OCI-LY7 (cell line): ENCODE results near the gene LRRFIP1. TPM values are rescaled to one million over a fixed set of nuclear protein-coding genes. Genes with fewer than 3 reads are reported as not detected.

ENCODE experiments used
- BruUV-seq: library from RNA; stranded (reverse); fragments of 400-500 nt; replicated peaks from 2 replicates; lab custom pipeline; 2021; lab: Mats Ljungman, UMichigan
- CTCF ChIA-PET: fragments of 300-600 bp; sonication (Branson Sonifier 250); formaldehyde crosslinking; loops from one replicate; lab custom pipeline; 2022; ENCODE audit warnings: antibody characterized with exemption; ENCODE audit not compliant: unreplicated experiment; lab: Charles Lee
- POLR2A ChIA-PET: fragments of 300-600 bp; sonication (Branson Sonifier 250); formaldehyde crosslinking; loops from one replicate; lab custom pipeline; 2022; ENCODE audit warnings: antibody characterized with exemption; lab: Charles Lee
- DNase-seq: peaks from one replicate; pipeline ENCODE4 v3.0.0-alpha.2; 2015; ENCODE audit warnings: low spot score
- H2AFZ ChIP-seq: fragments of 200-600 bp; sonication (generic), shearing (Covaris generic); 2 replicates; pipeline ENCODE4 v1.6.1; 2014; ENCODE audit warnings: mild to moderate bottlenecking, antibody characterized with exemption, low read length, moderate library complexity
- H3K27ac ChIP-seq: fragments of 200-600 bp; sonication (generic); 2 replicates; pipeline ENCODE4 v1.5.1; 2014; ENCODE audit warnings: mixed run types, low read depth, mild to moderate bottlenecking, moderate library complexity, low read length, inconsistent platforms; ENCODE audit not compliant: poor library complexity, severe bottlenecking
- H3K36me3 ChIP-seq: fragments of 200-600 bp; sonication (generic); 2 replicates; pipeline ENCODE4 v1.6.1; 2014; ENCODE audit warnings: mild to moderate bottlenecking, antibody characterized with exemption, low read length, moderate library complexity, mixed read lengths; ENCODE audit not compliant: insufficient read depth
- H3K4me1 ChIP-seq: fragments of 200-600 bp; sonication (generic); 2 replicates; pipeline ENCODE4 v1.5.1; 2014; ENCODE audit warnings: mild to moderate bottlenecking, low read length; ENCODE audit not compliant: insufficient read depth, poor library complexity, severe bottlenecking
- H3K4me2 ChIP-seq: fragments of 200-600 bp; sonication (generic); 2 replicates; pipeline ENCODE4 v1.6.1; 2014; ENCODE audit warnings: mild to moderate bottlenecking, low read length
- H3K4me3 ChIP-seq: fragments of 200-600 bp; sonication (generic); 2 replicates; pipeline ENCODE4 v1.5.1; 2014; ENCODE audit warnings: mild to moderate bottlenecking, low read depth, low read length; ENCODE audit not compliant: poor library complexity, severe bottlenecking
- H3K79me2 ChIP-seq: fragments of 200-600 bp; sonication (generic); 2 replicates; pipeline ENCODE4 v1.6.1; 2016; ENCODE audit warnings: low read depth, mild to moderate bottlenecking, low read length, moderate library complexity, mixed read lengths; ENCODE audit not compliant: insufficient read depth
- H3K9me2 ChIP-seq: fragments of 200-600 bp; sonication (generic); 2 replicates; pipeline ENCODE4 v1.6.1; 2016; ENCODE audit warnings: mild to moderate bottlenecking, low read length, mixed read lengths; ENCODE audit not compliant: insufficient read depth
- H3K9me3 ChIP-seq: fragments of 200-600 bp; sonication (generic); 2 replicates; pipeline ENCODE4 v1.6.1; 2014; ENCODE audit warnings: mild to moderate bottlenecking, mixed run types, low read length, mixed read lengths
- H4K20me1 ChIP-seq: fragments of 200-600 bp; sonication (generic); 2 replicates; pipeline ENCODE4 v1.6.1; 2014; ENCODE audit warnings: mild to moderate bottlenecking, antibody characterized with exemption, low read length, moderate library complexity, mixed read lengths; ENCODE audit not compliant: insufficient read depth
- CTCF ChIP-seq: fragments of 200-600 bp; sonication (generic); conservative IDR thresholded peaks from 2 replicates; pipeline ENCODE4 v1.5.1; 2014; ENCODE audit warnings: mild to moderate bottlenecking, antibody characterized with exemption, low read length, moderate library complexity, mixed read lengths
- EZH2phosphoT487 ChIP-seq: fragments of 200-600 bp; sonication (generic); IDR thresholded peaks from 2 replicates; pipeline ENCODE4 v1.6.1; 2018; ENCODE audit warnings: low read depth, borderline replicate concordance, mild to moderate bottlenecking, mixed run types, antibody characterized with exemption, low read length, moderate library complexity, mixed read lengths
- intact Hi-C: fragments of 100-400 bp; cut with micrococcal nuclease; formaldehyde crosslinking; loops from one replicate; pipeline ENCODE4 v1.10.0; 2022; ENCODE audit not compliant: unreplicated experiment
- total RNA-seq, 2 experiments: library from RNA; depleted of rRNA in 1 of 2; stranded (reverse); fragments of >200 nt in 1 of 2; shearing (Covaris generic) in 1 of 2; gene quantifications; 2 replicates each; pipeline ENCODE4 v1.2.3, GENCODE V29; 2014 to 2022

The LRRFIP1 gene
- total RNA-seq, 2 experiments from 2014 or later: 95.7 to 216 TPM

- H3K4me2 ChIP-seq: no peak overlapping the region
- no peaks in the 10 kb centered on the region for H3K9me3 ChIP-seq
- ChIA-PET POLR2A (interaction anchor here (0.7 kb wide), 1 partner anchor 43 kb away, joined by 5 read pairs; no protein-coding TSS in a partner anchor), CTCF (interaction anchor here (0.5 kb wide), 1 partner anchor 387 kb away, joined by 10 read pairs; no protein-coding TSS in a partner anchor)
- H2AFZ ChIP-seq: no peak overlapping the region
- H4K20me1 ChIP-seq: no peaks in the 10 kb centered on the region
- BruUV-seq: no TSS peak
- H3K9me2 ChIP-seq: no peaks in the 10 kb centered on the region
- DNase-seq: no peak
- no peaks in the 10 kb centered on the region for H3K36me3 ChIP-seq
- intact Hi-C loops: loop anchor here (10.0 kb wide), 1 partner anchor 146 kb away; no protein-coding TSS in a partner anchor
- no peak for TF ChIP-seq CTCF
- no peak for TF ChIP-seq EZH2phosphoT487
- H3K4me3 ChIP-seq: no peak overlapping the region
- H3K27ac ChIP-seq: no peak overlapping the region
- peaks cover 32% of the 10 kb centered on the region for H3K4me1 ChIP-seq
- H3K79me2 ChIP-seq: no peaks in the 10 kb centered on the region
Measured at GRCh38 chr2:237628247-237629187, 1.1 kb downstream of the LRRFIP1 start.

- H3K27ac ChIP-seq: no peak overlapping the region
- ChIA-PET CTCF (no interaction called here), POLR2A (interaction anchor here (0.7 to 1.1 kb wide), 2 partner anchors 43 to 101 kb away, joined by 5 to 6 read pairs; no protein-coding TSS in a partner anchor)
- intact Hi-C loops: loop anchor here (10.0 kb wide), 1 partner anchor 146 kb away; no protein-coding TSS in a partner anchor
- DNase-seq: no peak
- no peak for TF ChIP-seq EZH2phosphoT487
- no peak for TF ChIP-seq CTCF
- peaks cover 32% of the 10 kb centered on the region for H3K4me1 ChIP-seq
- no peaks in the 10 kb centered on the region for H3K9me2 ChIP-seq
- H3K9me3 ChIP-seq: no peaks in the 10 kb centered on the region
- H3K36me3 ChIP-seq: no peaks in the 10 kb centered on the region
- H4K20me1 ChIP-seq: no peaks in the 10 kb centered on the region
- H3K79me2 ChIP-seq: no peaks in the 10 kb centered on the region
- no peak overlapping the region for H3K4me2 ChIP-seq
- BruUV-seq: no TSS peak
- no peak overlapping the region for H3K4me3 ChIP-seq
- no peak overlapping the region for H2AFZ ChIP-seq
Measured at GRCh38 chr2:237629188-237629534, 1.8 kb downstream of the LRRFIP1 start.
